WTC11 (cell line): ENCODE results near the gene PPM1B. TPM values are rescaled to one million over a fixed set of nuclear protein-coding genes. Genes with fewer than 3 reads are reported as not detected.

Experiments
- ARID4B ChIP-seq: sonication (generic); formaldehyde crosslinking; IDR thresholded peaks from 2 replicates; pipeline ENCODE4 v1.8.0; 2023; ENCODE audit warnings: missing genetic modification reagents, mild to moderate bottlenecking, borderline replicate concordance
- E2F5 ChIP-seq: sonication (generic); formaldehyde crosslinking; IDR thresholded peaks from 2 replicates; pipeline ENCODE4 v1.8.1; 2022; ENCODE audit warnings: mild to moderate bottlenecking, moderate library complexity, missing genetic modification reagents
- total RNA-seq: library from RNA; stranded (reverse); gene quantifications from 3 replicates; pipeline ENCODE4 v1.2.3, GENCODE V29; 2021

Gene PPM1B
- total RNA-seq, 1 experiment from 2014 or later: 96.4 TPM

DNA sequence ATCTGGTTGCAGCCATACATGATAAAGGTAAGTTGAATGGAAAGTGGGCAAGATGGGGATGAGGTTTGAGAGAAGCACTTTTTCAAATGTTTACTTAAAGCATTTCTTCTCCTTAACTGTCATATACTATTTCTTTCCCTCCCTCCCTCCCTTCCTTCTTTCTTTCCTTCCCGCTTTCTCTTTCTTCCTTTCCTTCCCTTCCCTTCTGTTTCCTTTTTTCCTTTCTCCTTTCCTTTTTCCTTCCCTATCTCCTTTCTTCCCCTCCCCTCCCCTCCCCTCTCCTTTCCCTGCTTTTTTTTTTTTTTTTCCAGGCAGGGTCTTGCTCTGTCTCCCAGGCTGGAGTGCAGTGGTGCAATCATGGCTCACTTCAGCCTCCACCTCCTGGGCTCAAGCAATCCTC is 112.2 kb downstream of the PPM1B start (continued):
- TF ChIP-seq ARID4B (no peak), E2F5 (CRISPR knock-in tag) (no peak)

Other genes starting within 250 kb of the PPM1B start
- gene LRPPRC, start 172.9 kb upstream of the PPM1B start, total RNA-seq: 220 to 253 TPM (median 228 TPM) in 3 replicates
- gene SLC3A1, start 106.6 kb downstream of the PPM1B start, total RNA-seq: 0.11 to 0.15 TPM in 2 of 3 replicates, not detected in the other
- 27.6 to 29.3 TPM (median 29.1 TPM) in 3 replicates for gene PREPL, start 192.6 kb downstream of the PPM1B start, total RNA-seq
- 20.3 to 21.3 TPM (median 20.6 TPM) in 3 replicates for gene CAMKMT, start 193.1 kb downstream of the PPM1B start, total RNA-seq